Upper lobe of left lung (tissue), 6 donors: ENCODE results near the gene ARL5C. TPM values are rescaled to one million over a fixed set of nuclear protein-coding genes. Genes with fewer than 3 reads are reported as not detected.

Experiments
- ATAC-seq, 2 donors: fragments of 200-7000 bp; cut with Tn5 transposase; one replicate each; pipeline ENCODE4 v1.9.1; 2022; ENCODE audit warnings: mild to moderate bottlenecking in 2 of 2, moderate library complexity in 2 of 2; ENCODE audit not compliant: low FRiP score in 2 of 2
- DNase-seq, 2 donors: peaks; one replicate each; pipeline ENCODE4 v3.0.0-alpha.2; 2019 to 2020
- H3K27ac ChIP-seq, 4 donors: fragments of 200-600 bp; sonication (generic); one replicate each; pipeline ENCODE4 v1.5.1; 2016 to 2019
- H3K27me3 ChIP-seq, 4 donors: fragments of 200-600 bp; sonication (generic); one replicate each; pipeline ENCODE4 v1.5.1; 2017 to 2019
- H3K36me3 ChIP-seq, 4 donors: fragments of 200-600 bp; sonication (generic); one replicate each; pipeline ENCODE4 v1.5.1; 2016 to 2019
- H3K4me1 ChIP-seq, 4 donors: fragments of 200-600 bp; sonication (generic); one replicate each; pipeline ENCODE4 v1.5.1; 2018 to 2019
- H3K4me3 ChIP-seq, 4 donors: fragments of 200-600 bp; sonication (generic); one replicate each; pipeline ENCODE4 v1.5.1; 2017 to 2019; ENCODE audit warnings: mild to moderate bottlenecking in 2 of 4, moderate library complexity in 1 of 4
- H3K9me3 ChIP-seq, 4 donors: fragments of 200-600 bp; sonication (generic); one replicate each; pipeline ENCODE4 v1.5.1; 2018 to 2019
- CTCF ChIP-seq, 6 experiments: fragments of 450-650 bp in 4 of 6; fragments of 200-600 bp in 2 of 6; sonication (generic) in 2 of 6; IDR thresholded peaks; one replicate each; pipeline ENCODE4 v1.5.1; 2016 to 2019; ENCODE audit warnings: antibody characterized with exemption in 6 of 6
- EP300 ChIP-seq, 4 donors: sonication (generic); formaldehyde crosslinking; IDR thresholded peaks; one replicate each; pipeline ENCODE4 v1.5.1; 2017; ENCODE audit warnings: antibody characterized with exemption in 4 of 4, control low read depth in 2 of 4
- POLR2A ChIP-seq, 4 donors: fragments of 450-650 bp; IDR thresholded peaks; one replicate each; pipeline ENCODE4 v1.5.1; 2016 to 2017; ENCODE audit warnings: antibody characterized with exemption in 4 of 4, mild to moderate bottlenecking in 2 of 4
- POLR2AphosphoS5 ChIP-seq, 2 donors: sonication (generic); formaldehyde crosslinking; IDR thresholded peaks; one replicate each; pipeline ENCODE4 v1.5.1; 2017; ENCODE audit warnings: antibody characterized with exemption in 2 of 2
- WGBS, 2 donors: methylation state at CpG; one replicate each; pipeline ENCODE4 v1.1.5; 2017 to 2018; 5-methylcytosine and 5-hydroxymethylcytosine counted together
- total RNA-seq, 6 donors: library from RNA; depleted of rRNA in 4 of 6; stranded (reverse); fragments of >200 nt in 4 of 6; gene quantifications; one replicate each; pipeline versions ENCODE4 v1.1.0 to v1.2.1, GENCODE V29; 2016 to 2021
- donor health status: DM: no; HTN: no; CAD: no; lungs with moderate emphysema.
- donor health status: DM: no; HTN: yes; CAD: no; lungs with severe emphysema.

The ARL5C gene
- total RNA-seq, 6 donors from 2014 or later: 0.39 TPM; not detected in 5

GRCh38 chr17:39113871-39114270 is 52.1 kb downstream of the ARL5C start:
- TF ChIP-seq EP300 (IDR thresholded peaks at IDR 0.05) (no peak), CTCF (IDR thresholded peaks at IDR 0.05) (no peak), POLR2AphosphoS5 (IDR thresholded peaks at IDR 0.05) (no peak), POLR2A (IDR thresholded peaks at IDR 0.05) (no peak)
- Histone ChIP-seq H3K9me3 (no peaks in the 10 kb centered on the region), H3K27me3 (no peaks in the 10 kb centered on the region), H3K4me1 (peaks cover 0 to 3% (median 0%) of the 10 kb centered on the region in 4 donors), H3K36me3 (no peaks in the 10 kb centered on the region), H3K4me3 (no peak overlapping the region), H3K27ac (no peak overlapping the region)
- 95 to 100% methylated on average over 2 of the region's 2 CpGs for WGBS, 2 donors
- DNase-seq: no peak
- ATAC-seq: no peak

- no peaks in the 10 kb centered on the region for H3K36me3 ChIP-seq
- TF ChIP-seq POLR2AphosphoS5 (IDR thresholded peaks at IDR 0.05): no peak
- H3K4me3 ChIP-seq: no peak overlapping the region
- H3K27me3 ChIP-seq: no peaks in the 10 kb centered on the region
- no peak overlapping the region for H3K27ac ChIP-seq
- WGBS, 2 donors: 46 to 58% methylated on average over 8 to 17 of the region's 19 CpGs
- DNase-seq (peak; percentile 27 to 65), ATAC-seq (no peak)
- H3K9me3 ChIP-seq: no peaks in the 10 kb centered on the region
- peaks cover 0 to 3% (median 0%) of the 10 kb centered on the region in 4 donors for H3K4me1 ChIP-seq
These were observed 55.4 kb downstream of the ARL5C start for GRCh38 chr17:39110435-39111136.

GRCh38 chr17:39108461-39109375 is 57.2 kb downstream of the ARL5C start:
- no peak for ATAC-seq
- peaks cover 0 to 3% (median 0%) of the 10 kb centered on the region in 4 donors for H3K4me1 ChIP-seq
- H3K36me3 ChIP-seq: no peaks in the 10 kb centered on the region
- WGBS, 2 donors: 76 to 94% methylated on average over 7 to 18 of the region's 23 CpGs
- peak in 1 of 2 donors; percentile 73 for DNase-seq
- H3K9me3 ChIP-seq: no peaks in the 10 kb centered on the region
- H3K27ac ChIP-seq: no peak overlapping the region
- no peaks in the 10 kb centered on the region for H3K27me3 ChIP-seq
- no peak overlapping the region for H3K4me3 ChIP-seq
- TF ChIP-seq POLR2AphosphoS5 (IDR thresholded peaks at IDR 0.05): no peak
- TF ChIP-seq POLR2A (IDR thresholded peaks at IDR 0.05): no peak

- DNase-seq (no peak), ATAC-seq (no peak)
- Histone ChIP-seq H3K4me3 (no peak overlapping the region), H3K27me3 (no peaks in the 10 kb centered on the region), H3K9me3 (no peaks in the 10 kb centered on the region), H3K27ac (no peak overlapping the region), H3K4me1 (peaks cover 0 to 3% (median 0%) of the 10 kb centered on the region in 4 donors), H3K36me3 (no peaks in the 10 kb centered on the region)
- TF ChIP-seq POLR2A (IDR thresholded peaks at IDR 0.05): no peak
- TF ChIP-seq CTCF (IDR thresholded peaks at IDR 0.05): no peak
- no peak for TF ChIP-seq EP300 (IDR thresholded peaks at IDR 0.05)
- no peak for TF ChIP-seq POLR2AphosphoS5 (IDR thresholded peaks at IDR 0.05)
- 88 to 92% methylated on average over 6 to 8 of the region's 8 CpGs for WGBS, 2 donors
These were observed 58.0 kb downstream of the ARL5C start for GRCh38 chr17:39107973-39108372.

- Histone ChIP-seq H3K9me3 (no peaks in the 10 kb centered on the region), H3K4me3 (no peak overlapping the region), H3K27me3 (no peaks in the 10 kb centered on the region), H3K36me3 (no peaks in the 10 kb centered on the region), H3K4me1 (peaks cover 0 to 3% (median 0%) of the 10 kb centered on the region in 4 donors), H3K27ac (no peak overlapping the region)
- ATAC-seq (no peak), DNase-seq (no peak)
- 91 to 93% methylated on average over 6 to 7 of the region's 7 CpGs for WGBS, 2 donors
- TF ChIP-seq EP300 (IDR thresholded peaks at IDR 0.05) (no peak), POLR2AphosphoS5 (IDR thresholded peaks at IDR 0.05) (no peak), POLR2A (IDR thresholded peaks at IDR 0.05) (no peak), CTCF (IDR thresholded peaks at IDR 0.05) (no peak)
These were observed 58.8 kb downstream of the ARL5C start for GRCh38 chr17:39107155-39107554.

Other genes starting within 250 kb of the ARL5C start
- not detected for gene FBXO47, start 198.8 kb downstream of the ARL5C start, total RNA-seq
- 10 to 100 TPM in 3 of 6 donors, 1 to 10 TPM in 3; 3.8 to 47.1 (median 10.5) TPM for gene PLXDC1, start 14.5 kb downstream of the ARL5C start, total RNA-seq
- gene CACNB1, start 31.5 kb upstream of the ARL5C start, total RNA-seq: 100 to 1,000 TPM in 1 of 6 donors, 10 to 100 TPM in 5; 28.8 to 149 (median 34.0) TPM
- gene RPL19, start 34.1 kb upstream of the ARL5C start, total RNA-seq: 1,000 to 10,000 TPM; 1,356 to 1,902 (median 1,599) TPM
- gene STAC2, start 59.8 kb upstream of the ARL5C start, total RNA-seq: 1 to 10 TPM in 1 of 6 donors, under 1 TPM in 3, not detected in 2; 0.24 to 1.1 (median 0.48) TPM
- 10 to 100 TPM in 5 of 6 donors, 1 to 10 TPM in 1; 7.6 to 53.4 (median 30.4) TPM for gene FBXL20, start 235.5 kb upstream of the ARL5C start, total RNA-seq